WTC11 (cell line): Measurements from ENCODE around the gene CLCN1.

Experiments used
- NR2C2 ChIP-seq: sonication (generic); formaldehyde crosslinking; IDR thresholded peaks from 2 replicates; pipeline ENCODE4 v1.8.0; 2022; ENCODE audit warnings: mild to moderate bottlenecking, missing genetic modification reagents
- ZNF317 ChIP-seq: sonication (generic); formaldehyde crosslinking; IDR thresholded peaks from 2 replicates; pipeline ENCODE4 v1.8.1; 2023; ENCODE audit warnings: low read depth, mild to moderate bottlenecking, moderate library complexity, missing genetic modification reagents, borderline replicate concordance
- TF ChIP-seq, protein P1 (sequence below): fragments of 200-600 bp; IDR thresholded peaks from 2 replicates; pipeline ENCODE4 v1.8.0; 2022; ENCODE audit warnings: antibody characterized with exemption
- TF ChIP-seq, protein P2 (sequence below): sonication (generic); formaldehyde crosslinking; IDR thresholded peaks from 2 replicates; pipeline ENCODE4 v1.8.0; 2022; ENCODE audit warnings: missing genetic modification reagents
- TF ChIP-seq, protein P3 (sequence below): sonication (generic); formaldehyde crosslinking; IDR thresholded peaks from 2 replicates; pipeline ENCODE4 v1.8.0; 2022; ENCODE audit warnings: mild to moderate bottlenecking, missing genetic modification reagents
- TF ChIP-seq, protein P4 (sequence below): sonication (generic); formaldehyde crosslinking; IDR thresholded peaks from 2 replicates; pipeline ENCODE4 v1.8.0; 2022; ENCODE audit warnings: mild to moderate bottlenecking, missing genetic modification reagents

DNA sequence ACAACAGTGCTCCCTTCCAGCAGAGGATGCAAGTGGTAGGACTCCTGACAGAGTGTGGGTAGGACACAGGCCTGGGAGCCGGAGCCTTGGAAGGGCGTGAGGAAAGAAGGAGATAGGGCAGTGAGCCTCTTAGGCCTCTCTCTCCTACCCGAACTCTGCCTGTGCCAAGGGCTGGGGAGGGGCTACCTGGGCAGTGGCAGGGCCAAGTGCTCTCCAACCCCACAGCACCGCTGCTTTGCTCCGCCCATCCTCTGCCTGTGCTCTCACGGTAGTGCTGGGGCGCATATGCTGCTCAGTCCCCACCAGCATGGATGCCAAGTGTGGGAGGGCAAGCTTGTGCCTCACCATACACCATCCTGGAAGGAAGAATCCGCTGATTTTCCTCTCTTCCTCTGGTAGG is 39.1 kb downstream of the CLCN1 start:
- TF ChIP-seq, protein P1, sequence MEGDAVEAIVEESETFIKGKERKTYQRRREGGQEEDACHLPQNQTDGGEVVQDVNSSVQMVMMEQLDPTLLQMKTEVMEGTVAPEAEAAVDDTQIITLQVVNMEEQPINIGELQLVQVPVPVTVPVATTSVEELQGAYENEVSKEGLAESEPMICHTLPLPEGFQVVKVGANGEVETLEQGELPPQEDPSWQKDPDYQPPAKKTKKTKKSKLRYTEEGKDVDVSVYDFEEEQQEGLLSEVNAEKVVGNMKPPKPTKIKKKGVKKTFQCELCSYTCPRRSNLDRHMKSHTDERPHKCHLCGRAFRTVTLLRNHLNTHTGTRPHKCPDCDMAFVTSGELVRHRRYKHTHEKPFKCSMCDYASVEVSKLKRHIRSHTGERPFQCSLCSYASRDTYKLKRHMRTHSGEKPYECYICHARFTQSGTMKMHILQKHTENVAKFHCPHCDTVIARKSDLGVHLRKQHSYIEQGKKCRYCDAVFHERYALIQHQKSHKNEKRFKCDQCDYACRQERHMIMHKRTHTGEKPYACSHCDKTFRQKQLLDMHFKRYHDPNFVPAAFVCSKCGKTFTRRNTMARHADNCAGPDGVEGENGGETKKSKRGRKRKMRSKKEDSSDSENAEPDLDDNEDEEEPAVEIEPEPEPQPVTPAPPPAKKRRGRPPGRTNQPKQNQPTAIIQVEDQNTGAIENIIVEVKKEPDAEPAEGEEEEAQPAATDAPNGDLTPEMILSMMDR: no peak
- TF ChIP-seq NR2C2 (CRISPR knock-in tag) (no peak), ZNF317 (CRISPR knock-in tag) (no peak)
- TF ChIP-seq, protein P2, sequence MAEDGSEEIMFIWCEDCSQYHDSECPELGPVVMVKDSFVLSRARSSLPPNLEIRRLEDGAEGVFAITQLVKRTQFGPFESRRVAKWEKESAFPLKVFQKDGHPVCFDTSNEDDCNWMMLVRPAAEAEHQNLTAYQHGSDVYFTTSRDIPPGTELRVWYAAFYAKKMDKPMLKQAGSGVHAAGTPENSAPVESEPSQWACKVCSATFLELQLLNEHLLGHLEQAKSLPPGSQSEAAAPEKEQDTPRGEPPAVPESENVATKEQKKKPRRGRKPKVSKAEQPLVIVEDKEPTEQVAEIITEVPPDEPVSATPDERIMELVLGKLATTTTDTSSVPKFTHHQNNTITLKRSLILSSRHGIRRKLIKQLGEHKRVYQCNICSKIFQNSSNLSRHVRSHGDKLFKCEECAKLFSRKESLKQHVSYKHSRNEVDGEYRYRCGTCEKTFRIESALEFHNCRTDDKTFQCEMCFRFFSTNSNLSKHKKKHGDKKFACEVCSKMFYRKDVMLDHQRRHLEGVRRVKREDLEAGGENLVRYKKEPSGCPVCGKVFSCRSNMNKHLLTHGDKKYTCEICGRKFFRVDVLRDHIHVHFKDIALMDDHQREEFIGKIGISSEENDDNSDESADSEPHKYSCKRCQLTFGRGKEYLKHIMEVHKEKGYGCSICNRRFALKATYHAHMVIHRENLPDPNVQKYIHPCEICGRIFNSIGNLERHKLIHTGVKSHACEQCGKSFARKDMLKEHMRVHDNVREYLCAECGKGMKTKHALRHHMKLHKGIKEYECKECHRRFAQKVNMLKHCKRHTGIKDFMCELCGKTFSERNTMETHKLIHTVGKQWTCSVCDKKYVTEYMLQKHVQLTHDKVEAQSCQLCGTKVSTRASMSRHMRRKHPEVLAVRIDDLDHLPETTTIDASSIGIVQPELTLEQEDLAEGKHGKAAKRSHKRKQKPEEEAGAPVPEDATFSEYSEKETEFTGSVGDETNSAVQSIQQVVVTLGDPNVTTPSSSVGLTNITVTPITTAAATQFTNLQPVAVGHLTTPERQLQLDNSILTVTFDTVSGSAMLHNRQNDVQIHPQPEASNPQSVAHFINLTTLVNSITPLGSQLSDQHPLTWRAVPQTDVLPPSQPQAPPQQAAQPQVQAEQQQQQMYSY (CRISPR knock-in tag): no peak
- TF ChIP-seq, protein P3, sequence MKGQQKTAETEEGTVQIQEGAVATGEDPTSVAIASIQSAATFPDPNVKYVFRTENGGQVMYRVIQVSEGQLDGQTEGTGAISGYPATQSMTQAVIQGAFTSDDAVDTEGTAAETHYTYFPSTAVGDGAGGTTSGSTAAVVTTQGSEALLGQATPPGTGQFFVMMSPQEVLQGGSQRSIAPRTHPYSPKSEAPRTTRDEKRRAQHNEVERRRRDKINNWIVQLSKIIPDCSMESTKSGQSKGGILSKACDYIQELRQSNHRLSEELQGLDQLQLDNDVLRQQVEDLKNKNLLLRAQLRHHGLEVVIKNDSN: no peak
- TF ChIP-seq, protein P4, sequence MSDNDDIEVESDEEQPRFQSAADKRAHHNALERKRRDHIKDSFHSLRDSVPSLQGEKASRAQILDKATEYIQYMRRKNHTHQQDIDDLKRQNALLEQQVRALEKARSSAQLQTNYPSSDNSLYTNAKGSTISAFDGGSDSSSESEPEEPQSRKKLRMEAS (CRISPR knock-in tag): no peak
